H9 (cell line): ENCODE results near the gene GIMAP4. TPM values are rescaled to one million over a fixed set of nuclear protein-coding genes. Genes with fewer than 3 reads are reported as not detected.
"Not testable (repeated sequence)": the region's sequence is repeated elsewhere in the genome, so short reads cannot be mapped to it uniquely, and the experiment has no call there.

Experiments
- DNase-seq: peaks from one replicate; pipeline ENCODE4 v3.0.0-alpha.2; 2017
- H2AFZ ChIP-seq: one replicate; pipeline ENCODE4 v1.6.1; 2013; ENCODE audit warnings: mild to moderate bottlenecking, low read length, control low read depth, moderate library complexity
- H2AK5ac ChIP-seq: 2 replicates; pipeline ENCODE4 v1.6.1; 2013; ENCODE audit warnings: low read length, control low read depth, mixed read lengths; ENCODE audit not compliant: insufficient read length
- H2BK120ac ChIP-seq: one replicate; pipeline ENCODE4 v1.6.1; 2013; ENCODE audit warnings: low read depth, mild to moderate bottlenecking, low read length, control low read depth, inconsistent platforms; ENCODE audit not compliant: poor library complexity, severe bottlenecking
- H2BK12ac ChIP-seq: 2 replicates; pipeline ENCODE4 v1.6.1; 2013; ENCODE audit warnings: low read length, control low read depth, mixed read lengths, low read depth; ENCODE audit not compliant: insufficient read length
- H2BK15ac ChIP-seq: 2 replicates; pipeline ENCODE4 v1.6.1; 2013; ENCODE audit warnings: low read depth, low read length, control low read depth
- H2BK20ac ChIP-seq: one replicate; pipeline ENCODE4 v1.6.1; 2013; ENCODE audit warnings: low read depth, mild to moderate bottlenecking, low read length, control low read depth, inconsistent platforms; ENCODE audit not compliant: poor library complexity, severe bottlenecking
- H2BK5ac ChIP-seq: 2 replicates; pipeline ENCODE4 v1.6.1; 2013; ENCODE audit warnings: low read length, control low read depth, mixed read lengths; ENCODE audit not compliant: insufficient read length
- H3K14ac ChIP-seq: 2 replicates; pipeline ENCODE4 v1.6.1; 2013; ENCODE audit warnings: low read length, control low read depth; ENCODE audit not compliant: insufficient read depth
- H3K18ac ChIP-seq: 2 replicates; pipeline ENCODE4 v1.6.1; 2013; ENCODE audit warnings: low read depth, mild to moderate bottlenecking, mixed read lengths, low read length, control low read depth; ENCODE audit not compliant: insufficient read length
- H3K23ac ChIP-seq: 2 replicates; pipeline ENCODE4 v1.6.1; 2013; ENCODE audit warnings: low read length, control low read depth, mixed read lengths, low read depth; ENCODE audit not compliant: insufficient read length
- H3K23me2 ChIP-seq: 2 replicates; pipeline ENCODE4 v1.6.1; 2013; ENCODE audit warnings: low read depth, mild to moderate bottlenecking, mixed read lengths, low read length, control low read depth; ENCODE audit not compliant: insufficient read length, poor library complexity, severe bottlenecking
- H3K27ac ChIP-seq: 2 replicates; pipeline ENCODE4 v1.5.1; 2013; ENCODE audit warnings: low read length, control low read depth, mixed read lengths, low read depth; ENCODE audit not compliant: insufficient read length
- H3K27me3 ChIP-seq: 2 replicates; pipeline ENCODE4 v1.6.1; 2013; ENCODE audit warnings: low read length, control low read depth, inconsistent platforms; ENCODE audit not compliant: insufficient read depth
- H3K4ac ChIP-seq: 2 replicates; pipeline ENCODE4 v1.6.1; 2013; ENCODE audit warnings: low read depth, mild to moderate bottlenecking, control low read depth, inconsistent platforms, low read length, moderate library complexity
- H3K4me1 ChIP-seq: 2 replicates; pipeline ENCODE4 v1.6.1; 2013; ENCODE audit warnings: low read length, control low read depth, inconsistent platforms; ENCODE audit not compliant: insufficient read depth
- H3K4me2 ChIP-seq: 2 replicates; pipeline ENCODE4 v1.6.1; 2013; ENCODE audit warnings: low read length, control low read depth, mixed read lengths; ENCODE audit not compliant: insufficient read length, insufficient read depth
- H3K56ac ChIP-seq: 2 replicates; pipeline ENCODE4 v1.6.1; 2013; ENCODE audit warnings: low read depth, mild to moderate bottlenecking, mixed read lengths, low read length, control low read depth; ENCODE audit not compliant: insufficient read length
- H3K79me1 ChIP-seq: 2 replicates; pipeline ENCODE4 v1.6.1; 2013; ENCODE audit warnings: low read depth, mild to moderate bottlenecking, moderate library complexity, low read length, control low read depth, inconsistent platforms; ENCODE audit not compliant: insufficient read depth, poor library complexity, severe bottlenecking
- H3K79me2 ChIP-seq: 2 replicates; pipeline ENCODE4 v1.6.1; 2013; ENCODE audit warnings: low read length, control low read depth, inconsistent platforms; ENCODE audit not compliant: insufficient read depth
- H3K9ac ChIP-seq: 2 replicates; pipeline ENCODE4 v1.6.1; 2013; ENCODE audit warnings: low read length, control low read depth, mixed read lengths; ENCODE audit not compliant: insufficient read length; ENCODE audit errors: extremely low read depth
- H3K9me3 ChIP-seq: one replicate; pipeline ENCODE4 v1.6.1; 2013; ENCODE audit warnings: low read depth, low read length, inconsistent platforms; ENCODE audit not compliant: control insufficient read depth
- H3T11ph ChIP-seq: one replicate; pipeline ENCODE4 v1.6.1; 2013; ENCODE audit warnings: mild to moderate bottlenecking, low read length, control low read depth, inconsistent platforms
- H4K20me1 ChIP-seq: one replicate; pipeline ENCODE4 v1.6.1; 2013; ENCODE audit not compliant: control insufficient read depth, insufficient read length, insufficient read depth
- H4K5ac ChIP-seq: 2 replicates; pipeline ENCODE4 v1.6.1; 2013; ENCODE audit warnings: low read depth, mild to moderate bottlenecking, mixed read lengths, low read length, control low read depth; ENCODE audit not compliant: insufficient read length
- H4K8ac ChIP-seq: replicated peaks from 2 replicates; pipeline ENCODE4 v1.6.1; 2013; ENCODE audit warnings: low read length, control low read depth, mixed read lengths, low read depth; ENCODE audit not compliant: insufficient read length
- H4K91ac ChIP-seq: 2 replicates; pipeline ENCODE4 v1.6.1; 2013; ENCODE audit warnings: low read depth, mild to moderate bottlenecking, moderate library complexity, mixed read lengths, low read length, control low read depth; ENCODE audit not compliant: insufficient read length
- H3K27ac Mint-ChIP-seq, 3 experiments: 2 replicates in 2 of 3; 3 replicates in 1 of 3; pipeline ENCODE4 v1.8.0; 2020 to 2021; ENCODE audit warnings: mixed read lengths in 3 of 3, mild to moderate bottlenecking in 1 of 3, moderate library complexity in 1 of 3
- H3K27me3 Mint-ChIP-seq: 2 replicates; pipeline ENCODE4 v1.8.0; 2021; ENCODE audit warnings: low read depth, mild to moderate bottlenecking, moderate library complexity, mixed read lengths
- H3K36me3 Mint-ChIP-seq, 3 experiments: 2 replicates in 2 of 3; 3 replicates in 1 of 3; pipeline ENCODE4 v1.8.0; 2020 to 2021; ENCODE audit warnings: low read depth in 3 of 3, mixed read lengths in 3 of 3; ENCODE audit not compliant: insufficient read depth in 1 of 3
- H3K4me1 Mint-ChIP-seq, 2 experiments: 2 replicates each; pipeline ENCODE4 v1.8.0; 2020; ENCODE audit warnings: mixed read lengths in 2 of 2
- H3K4me3 Mint-ChIP-seq, 2 experiments: 2 replicates in 1 of 2; 3 replicates in 1 of 2; pipeline ENCODE4 v1.8.0; 2020 to 2021; ENCODE audit warnings: mild to moderate bottlenecking in 2 of 2, mixed read lengths in 2 of 2, moderate library complexity in 1 of 2
- H3K9me3 Mint-ChIP-seq, 2 experiments: 2 replicates in 1 of 2; 3 replicates in 1 of 2; pipeline ENCODE4 v1.8.0; 2020; ENCODE audit warnings: mild to moderate bottlenecking in 2 of 2, mixed read lengths in 2 of 2, moderate library complexity in 1 of 2
- CTCF ChIP-seq: fragments of 200-600 bp; sonication (generic); conservative IDR thresholded peaks from 3 replicates; pipeline ENCODE4 v1.8.0; 2021; ENCODE audit warnings: antibody characterized with exemption, mild to moderate bottlenecking
- WGBS: extraction: QIAGEN DNeasy Blood & Tissue Kit; methylation state at CpG from one replicate; pipeline ENCODE4 v1.1.7; 2013; ENCODE audit warnings: missing lambda C conversion rate, low lambda C conversion rate, mixed read lengths; ENCODE audit not compliant: insufficient read length; ENCODE audit errors: extremely low coverage; 5-methylcytosine and 5-hydroxymethylcytosine counted together
- total RNA-seq: library from RNA; stranded (reverse); gene quantifications from 2 replicates; pipeline ENCODE4 v1.2.1, GENCODE V29; 2021

The GIMAP4 gene
- total RNA-seq, 1 experiment from 2014 or later: not detected

DNA sequence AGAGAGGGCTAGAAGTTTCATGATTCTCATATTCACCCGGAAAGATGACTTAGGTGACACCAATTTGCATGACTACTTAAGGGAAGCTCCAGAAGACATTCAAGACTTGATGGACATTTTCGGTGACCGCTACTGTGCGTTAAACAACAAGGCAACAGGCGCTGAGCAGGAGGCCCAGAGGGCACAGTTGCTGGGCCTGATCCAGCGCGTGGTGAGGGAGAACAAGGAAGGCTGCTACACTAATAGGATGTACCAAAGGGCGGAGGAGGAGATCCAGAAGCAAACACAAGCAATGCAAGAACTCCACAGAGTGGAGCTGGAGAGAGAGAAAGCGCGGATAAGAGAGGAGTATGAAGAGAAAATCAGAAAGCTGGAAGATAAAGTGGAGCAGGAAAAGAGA is 5.3 kb downstream of the GIMAP4 start:
- Histone ChIP-seq H2BK12ac (no peak overlapping the region), H3K4me2 (no peak overlapping the region), H4K91ac (no peak overlapping the region), H3K27ac (no peak overlapping the region), H3K9me3 (no peaks in the 10 kb centered on the region), H3K79me1 (no peaks in the 10 kb centered on the region), H3K23ac (no peak overlapping the region), H2AK5ac (no peak overlapping the region), H3K4me1 (no peaks in the 10 kb centered on the region), H3K27me3 (no peaks in the 10 kb centered on the region), H3K56ac (no peak overlapping the region), H3K23me2 (no peaks in the 10 kb centered on the region), H3K9ac (no peak overlapping the region), H2BK5ac (no peak overlapping the region), H3K14ac (no peak overlapping the region), H3T11ph (no peak overlapping the region), H2BK20ac (no peak overlapping the region), H4K8ac (no peak overlapping the region), H3K79me2 (no peaks in the 10 kb centered on the region), H2BK120ac (no peak overlapping the region), H4K20me1 (no peaks in the 10 kb centered on the region), H3K18ac (no peak overlapping the region), H2BK15ac (no peak overlapping the region), H2AFZ (no peak overlapping the region), H3K4ac (no peak overlapping the region), H4K5ac (no peak overlapping the region)
- no CpG with 5 or more reads among the region's 10 CpGs for WGBS
- Mint-ChIP-seq H3K27me3 (peaks cover 32% of the 10 kb centered on the region), H3K9me3 (peaks cover 12% of the 10 kb centered on the region in 2 experiments; a peak in 4 of 5 replicates), H3K36me3 (peaks cover 0 to 6% (median 1%) of the 10 kb centered on the region in 3 experiments; a peak in 1 of 7 replicates), H3K4me1 (peaks cover 4 to 5% of the 10 kb centered on the region in 2 experiments), H3K4me3 (no peak overlapping the region), H3K27ac (no peak overlapping the region)
- DNase-seq: no peak
- TF ChIP-seq CTCF: no peak

DNA sequence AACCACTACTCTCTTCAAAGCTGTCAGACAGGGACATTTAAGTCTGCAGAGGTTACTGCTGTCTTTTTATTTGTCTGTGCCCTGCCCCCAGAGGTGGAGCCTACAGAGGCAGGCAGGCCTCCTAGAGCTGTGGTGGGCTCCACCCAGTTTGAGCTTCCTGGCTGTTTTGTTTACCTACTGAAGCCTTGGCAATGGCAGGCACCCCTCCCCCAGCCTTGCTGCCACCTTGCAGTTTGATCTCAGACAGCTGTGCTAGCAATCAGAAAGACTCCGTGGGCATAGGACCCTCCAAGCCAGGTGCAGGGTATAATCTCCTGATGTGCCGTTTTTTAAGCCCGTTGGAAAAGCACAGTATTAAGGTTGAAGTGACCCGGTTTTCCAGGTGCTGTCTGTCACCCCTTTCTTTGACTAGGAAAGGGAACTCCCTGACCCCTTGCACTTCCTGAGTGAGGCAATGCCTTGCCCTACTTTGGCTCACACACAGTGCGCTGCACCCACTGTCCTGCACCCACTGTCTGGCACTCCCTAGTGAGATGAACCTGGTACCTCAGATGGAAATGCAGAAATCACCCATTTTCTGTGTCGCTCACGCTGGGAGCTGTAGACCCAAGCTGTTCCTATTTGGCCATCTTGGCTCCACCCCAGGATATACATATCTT is 12.9 kb downstream of the GIMAP4 start:
- H3K27me3 ChIP-seq, H2AK5ac ChIP-seq, H3K4ac ChIP-seq, H3K23me2 ChIP-seq, H3K23ac ChIP-seq, H3K14ac ChIP-seq, H3K56ac ChIP-seq, H3K27ac ChIP-seq, H3K4me3 Mint-ChIP-seq, H4K5ac ChIP-seq, H3K4me1 Mint-ChIP-seq, H3K79me2 ChIP-seq, H4K20me1 ChIP-seq, H2BK20ac ChIP-seq, H2BK12ac ChIP-seq, DNase-seq, H4K8ac ChIP-seq, H4K91ac ChIP-seq, H3K9me3 ChIP-seq, H2BK15ac ChIP-seq, H2BK5ac ChIP-seq, H3K4me1 ChIP-seq, H2AFZ ChIP-seq, H2BK120ac ChIP-seq, H3K27ac Mint-ChIP-seq, H3T11ph ChIP-seq, H3K79me1 ChIP-seq, H3K4me2 ChIP-seq, H3K9ac ChIP-seq, H3K18ac ChIP-seq: not testable (repeated sequence)
- no CpG with 5 or more reads among the region's 7 CpGs for WGBS
- peaks cover 0 to 19% (median 1%) of the 10 kb centered on the region in 3 experiments; a peak in 6 of 7 replicates for H3K36me3 Mint-ChIP-seq
- peaks cover 62% of the 10 kb centered on the region for H3K27me3 Mint-ChIP-seq
- peaks cover 38 to 40% of the 10 kb centered on the region in 2 experiments for H3K9me3 Mint-ChIP-seq
